ENCODE results near the gene ZNF839.
"Not testable (repeated sequence)": the region's sequence is repeated elsewhere in the genome, so short reads cannot be mapped to it uniquely, and the experiment has no call there.

ZNF839 gene

GRCh38 chr14:102342238-102342637 lies 22.7 kb downstream of the ZNF839 start:
- DNase-seq: no peak

- DNase-seq: no peak
Measured at GRCh38 chr14:102344084-102344483, 24.5 kb downstream of the ZNF839 start.

- no peak for DNase-seq
Measured at GRCh38 chr14:102344485-102344884, 24.9 kb downstream of the ZNF839 start.

GRCh38 chr14:102345232-102345631 lies 25.7 kb downstream of the ZNF839 start:
- no peak for DNase-seq

GRCh38 chr14:102346645-102347044 lies 27.1 kb downstream of the ZNF839 start:
- DNase-seq: no peak

GRCh38 chr14:102348376-102348775 lies 28.8 kb downstream of the ZNF839 start:
- DNase-seq: no peak

GRCh38 chr14:102351023-102351422 lies 31.5 kb downstream of the ZNF839 start:
- DNase-seq: no peak

- not testable (repeated sequence) for DNase-seq
Measured at GRCh38 chr14:102351593-102351992, 32.0 kb downstream of the ZNF839 start.

GRCh38 chr14:102352213-102352612 lies 32.7 kb downstream of the ZNF839 start:
- DNase-seq: no peak

GRCh38 chr14:102353126-102353619 lies 33.6 kb downstream of the ZNF839 start:
- DNase-seq: no peak

GRCh38 chr14:102356280-102356679 lies 36.7 kb downstream of the ZNF839 start:
- DNase-seq: no peak

GRCh38 chr14:102359341-102359740 lies 39.8 kb downstream of the ZNF839 start:
- DNase-seq: no peak

GRCh38 chr14:102360388-102360787 lies 40.8 kb downstream of the ZNF839 start:
- no peak for DNase-seq

- peak; percentile 1 for DNase-seq
Measured at GRCh38 chr14:102362084-102362483, 42.5 kb downstream of the ZNF839 start.

GRCh38 chr14:102362545-102363181 lies 43.1 kb downstream of the ZNF839 start, which contains the start of the genes CINP and TECPR2:
Gene CINP (minus strand): TSS chr14:102362890. CDS start chr14:102362851, 39 bp downstream.
Gene TECPR2 (plus strand): TSS chr14:102362941. CDS start chr14:102376722, 13,781 bp downstream.
- DNase-seq: peak; percentile 95

GRCh38 chr14:102363182-102363943 lies 43.8 kb downstream of the ZNF839 start:
- DNase-seq: peak; percentile 4

- DNase-seq: no peak
Measured at GRCh38 chr14:102370305-102370809, 50.8 kb downstream of the ZNF839 start.

GRCh38 chr14:102371361-102371760 lies 51.8 kb downstream of the ZNF839 start:
- no peak for DNase-seq

GRCh38 chr14:102373110-102373509 lies 53.6 kb downstream of the ZNF839 start:
- DNase-seq: no peak

- DNase-seq: no peak
Measured at GRCh38 chr14:102374264-102374663, 54.7 kb downstream of the ZNF839 start.

GRCh38 chr14:102375119-102375518 lies 55.6 kb downstream of the ZNF839 start:
- no peak for DNase-seq

- DNase-seq: no peak
Measured at GRCh38 chr14:102377696-102378095, 58.1 kb downstream of the ZNF839 start.

- no peak for DNase-seq
Measured at GRCh38 chr14:102378830-102379229, 59.3 kb downstream of the ZNF839 start.

GRCh38 chr14:102387086-102387485 lies 67.5 kb downstream of the ZNF839 start:
- no peak for DNase-seq
